BJ (cell line): ENCODE results near the gene ANP32A. TPM values are rescaled to one million over a fixed set of nuclear protein-coding genes. Genes with fewer than 3 reads are reported as not detected.
A peak's percentile ranks its signal among the peaks of the same experiment; 100 is the strongest.
"Not testable (repeated sequence)": the region's sequence is repeated elsewhere in the genome, so short reads cannot be mapped to it uniquely, and the experiment has no call there.

Source experiments
- CTCF ChIA-PET: fragments of 350-600 bp; formaldehyde crosslinking; extraction: SDS; loops from one replicate; lab custom pipeline; 2021; ENCODE audit warnings: antibody characterized with exemption, inconsistent platforms; lab: Yijun Ruan, JAX
- POLR2A ChIA-PET: fragments of 300-600 bp; sonication (Branson Sonifier 250); formaldehyde crosslinking; extraction: SDS; loops from one replicate; lab custom pipeline; 2021; ENCODE audit warnings: antibody characterized with exemption; lab: Charles Lee
- DNase-seq: peaks from one replicate; pipeline ENCODE4 v3.0.0-alpha.2; 2011; ENCODE audit warnings: low read depth
- H3K27me3 ChIP-seq: 2 replicates; pipeline ENCODE4 v1.6.0; 2011; ENCODE audit warnings: low read length; ENCODE audit not compliant: control insufficient read depth, insufficient read depth
- H3K36me3 ChIP-seq: 2 replicates; pipeline ENCODE4 v1.5.1; 2011; ENCODE audit warnings: low read length; ENCODE audit not compliant: control insufficient read depth, insufficient read depth
- H3K4me3 ChIP-seq: 2 replicates; pipeline ENCODE4 v1.5.1; 2011; ENCODE audit warnings: low read depth, mild to moderate bottlenecking, control low read depth, low read length
- CTCF ChIP-seq: IDR thresholded peaks from 2 replicates; pipeline ENCODE4 v1.5.1; 2011; ENCODE audit warnings: low read depth, mild to moderate bottlenecking, control low read depth, inconsistent platforms, low read length, moderate library complexity; ENCODE audit not compliant: insufficient read depth
- polyA minus RNA-seq: library from RNA; depleted of rRNA, polyadenylated mRNA; stranded (reverse); fragments of >200 nt; gene quantifications from 2 replicates; pipeline ENCODE4 v1.2.3, GENCODE V29; 2011; rRNA and poly(A)+ RNA removed
- polyA plus RNA-seq: library from polyadenylated mRNA; depleted of rRNA; stranded (reverse); fragments of >200 nt; gene quantifications from 2 replicates; pipeline ENCODE4 v1.2.3, GENCODE V29; 2011; rRNA removed

The ANP32A gene
- polyA plus RNA-seq, result 36.2 and 60.3 TPM in 2 replicates
- 16.6 and 22.4 TPM in 2 replicates for polyA minus RNA-seq

- H3K27me3 ChIP-seq, result no peaks in the 10 kb centered on the region
- peak within 1 kb of the TSS; percentile 99 for H3K4me3 ChIP-seq
- POLR2A ChIA-PET, result interaction anchor here (0.6 kb wide), 1 partner anchor 1973 kb away, joined by 3 read pairs; no protein-coding TSS in a partner anchor
- no peaks in the 10 kb centered on the region for H3K36me3 ChIP-seq
- DNase-seq, result peak; percentile 46
- CTCF ChIA-PET, result no interaction called here
- no peak for TF ChIP-seq CTCF
Observed at GRCh38 chr15:68820295-68821189, at the start of gene ANP32A. ANP32A (minus strand) TSS chr15:68820895; CDS start chr15:68820751, 144 bp downstream.

DNA sequence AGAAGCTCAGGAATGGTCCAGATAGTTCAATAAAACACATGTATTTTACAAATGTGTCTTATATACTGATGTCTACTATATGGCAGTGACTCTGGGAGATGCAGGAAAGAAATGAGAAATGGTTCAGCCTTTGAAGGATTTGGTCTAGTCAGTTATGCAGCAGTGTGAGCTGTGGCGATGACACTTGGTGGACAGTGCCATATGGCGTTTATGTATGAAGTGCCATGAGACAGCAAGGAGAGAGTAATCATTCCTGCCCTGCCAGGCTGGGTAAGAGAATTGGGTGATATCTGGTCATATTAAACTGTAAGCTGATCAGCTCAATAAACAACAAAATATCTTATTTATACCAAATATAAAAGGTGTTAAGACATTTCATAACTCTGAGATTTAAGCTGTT lies 47.6 kb upstream of the ANP32A start:
- Histone ChIP-seq H3K4me3 (no peak overlapping the region), H3K27me3 (peaks cover 20% of the 10 kb centered on the region), H3K36me3 (no peaks in the 10 kb centered on the region)
- ChIA-PET CTCF (interaction anchor here (0.9 to 3.7 kb wide), 6 partner anchors 28 to 308 kb away, joined by 3 to 16 read pairs (median 4); no protein-coding TSS in a partner anchor), POLR2A (no interaction called here)
- no peak for TF ChIP-seq CTCF
- DNase-seq, result no peak

DNA sequence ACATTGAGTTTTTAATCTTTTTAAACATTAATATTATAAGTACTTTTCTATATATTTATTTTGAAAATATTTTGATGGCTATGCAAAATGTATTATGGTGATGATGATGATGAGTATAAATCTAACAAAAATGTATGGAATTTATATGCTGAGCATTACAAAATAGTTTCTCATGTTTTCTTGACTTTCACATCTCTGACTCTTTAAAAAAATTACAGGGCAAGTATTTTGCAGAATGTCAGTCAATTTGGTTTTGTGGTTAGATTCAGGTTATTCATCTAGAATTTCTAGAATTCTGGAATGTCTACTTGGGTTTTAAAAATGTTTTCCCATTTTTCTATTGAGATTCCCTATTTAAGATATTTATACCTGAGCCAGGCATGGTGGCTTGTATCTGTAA lies 41.7 kb upstream of the ANP32A start:
- TF ChIP-seq CTCF, result no peak
- POLR2A ChIA-PET, result no interaction called here
- Histone ChIP-seq H3K27me3 (peaks cover 13% of the 10 kb centered on the region), H3K4me3 (no peak overlapping the region), H3K36me3 (no peaks in the 10 kb centered on the region)
- CTCF ChIA-PET, result interaction anchor here (2.2 to 2.5 kb wide), 2 partner anchors 13 to 307 kb away, joined by 8 to 11 read pairs; no protein-coding TSS in a partner anchor
- DNase-seq, result no peak

- DNase-seq, POLR2A ChIA-PET, CTCF ChIA-PET, H3K27me3 ChIP-seq, H3K4me3 ChIP-seq, H3K36me3 ChIP-seq: not testable (repeated sequence)
Observed at GRCh38 chr15:68858666-68859065, 38.0 kb upstream of the ANP32A start.

DNA sequence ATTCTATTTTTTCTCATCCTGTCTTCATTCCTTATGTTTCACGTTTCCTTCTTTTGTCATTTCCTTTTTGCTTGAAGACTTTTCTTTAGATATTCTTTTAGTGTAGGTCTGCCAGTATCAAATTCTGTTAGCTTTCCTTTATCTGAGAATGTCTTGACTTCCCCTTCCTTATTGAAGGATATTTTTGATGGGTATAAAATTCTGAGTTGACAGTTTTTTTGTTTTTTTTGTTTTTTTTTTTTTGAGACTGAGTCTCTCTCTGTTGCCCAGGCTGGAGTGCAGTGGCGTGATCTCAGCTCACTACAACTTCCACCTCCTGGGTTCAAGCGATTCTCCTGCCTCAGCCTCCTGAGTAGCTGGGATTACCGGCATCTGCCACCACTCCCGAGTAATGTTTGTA lies 36.7 kb upstream of the ANP32A start:
- H3K27me3 ChIP-seq, POLR2A ChIA-PET, H3K36me3 ChIP-seq, DNase-seq, H3K4me3 ChIP-seq: not testable (repeated sequence)
- CTCF ChIA-PET, result interaction anchor here (0.7 to 1.1 kb wide), 2 partner anchors 18 to 48 kb away, joined by 4 to 5 read pairs; no protein-coding TSS in a partner anchor

DNA sequence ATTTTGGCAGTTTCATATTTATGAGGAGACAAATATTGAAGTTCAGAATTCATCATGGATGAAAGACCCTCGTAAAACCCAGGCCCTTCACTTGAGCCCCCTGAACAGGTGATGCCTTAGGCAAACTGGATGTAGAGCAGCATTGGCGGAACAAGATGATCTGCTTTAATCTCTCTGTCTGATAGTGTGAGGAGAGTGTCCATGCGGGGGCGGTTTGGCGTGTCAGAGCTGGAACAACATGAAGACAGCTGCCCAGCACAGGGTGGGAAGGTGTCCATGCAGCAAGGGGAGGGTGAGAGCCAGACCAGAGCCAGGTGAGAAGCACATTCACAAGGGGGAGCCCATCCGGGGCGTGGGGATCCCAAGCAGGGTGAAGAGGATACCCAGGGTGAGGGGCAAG lies 31.8 kb upstream of the ANP32A start:
- Histone ChIP-seq H3K36me3 (no peaks in the 10 kb centered on the region), H3K4me3 (no peak overlapping the region), H3K27me3 (peaks cover 14% of the 10 kb centered on the region)
- TF ChIP-seq CTCF, result no peak
- no peak for DNase-seq
- ChIA-PET CTCF (interaction anchor here (0.6 to 1.1 kb wide), 2 partner anchors 18 to 265 kb away, joined by 3 to 4 read pairs; no protein-coding TSS in a partner anchor), POLR2A (interaction anchor here (0.6 kb wide), 1 partner anchor 341 kb away, joined by 3 read pairs; no protein-coding TSS in a partner anchor)
